Posterior cingulate gyrus (tissue), 11 donors: ENCODE results near the gene OPALIN.

Source experiments
- DNase-seq, 10 donors: peaks; one replicate each; pipeline versions ENCODE4 v3.0.0 to v3.0.0-alpha.2; 2020 to 2021; ENCODE audit warnings: mixed read lengths in 3 of 10
- intact Hi-C: fragments of 100-400 bp; cut with DNase I; formaldehyde crosslinking; loops from one replicate; pipeline ENCODE4 v1.15.1; 2023

OPALIN gene

DNA sequence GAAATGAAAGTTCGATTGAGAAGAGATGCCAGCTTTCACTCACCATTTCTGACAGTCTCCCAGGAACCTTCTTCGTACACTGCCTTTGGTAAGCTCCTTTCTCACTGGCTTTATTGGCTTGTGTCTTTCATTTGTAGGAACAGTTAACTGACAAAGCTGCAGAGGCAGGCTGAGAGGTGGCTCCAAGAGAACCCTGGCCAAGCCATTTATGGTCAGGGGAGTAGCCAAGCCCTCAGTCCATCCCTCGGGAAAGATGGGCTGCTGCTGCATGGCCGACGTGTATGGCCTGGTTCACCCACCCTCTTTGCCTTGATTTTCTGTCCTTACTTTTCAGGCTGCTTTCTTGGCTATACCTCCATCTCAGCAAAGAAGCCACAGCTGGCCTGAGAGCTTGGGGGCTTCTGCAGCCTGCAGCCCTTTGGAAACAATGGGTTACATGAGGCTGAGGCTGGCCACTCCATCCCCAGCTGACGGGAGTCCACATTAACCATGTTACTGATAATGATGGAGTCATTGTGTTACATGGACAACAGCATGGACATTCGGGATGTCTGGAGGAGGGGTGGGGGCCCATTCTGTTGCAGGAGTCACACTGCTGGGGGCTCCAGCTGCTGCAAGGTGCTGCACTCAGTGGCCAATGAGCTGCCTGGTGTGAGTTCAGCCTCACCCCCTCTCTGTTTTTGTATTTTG, at the start of gene OPALIN:
OPALIN (minus strand) TSS at position 152 of the 690 bp plus-strand sequence; CDS start at position 46, 106 bp downstream.
- intact Hi-C loops, result no loop called here
- peak in 5 of 10 donors; percentile 44 to 94 (median 50) for DNase-seq

DNA sequence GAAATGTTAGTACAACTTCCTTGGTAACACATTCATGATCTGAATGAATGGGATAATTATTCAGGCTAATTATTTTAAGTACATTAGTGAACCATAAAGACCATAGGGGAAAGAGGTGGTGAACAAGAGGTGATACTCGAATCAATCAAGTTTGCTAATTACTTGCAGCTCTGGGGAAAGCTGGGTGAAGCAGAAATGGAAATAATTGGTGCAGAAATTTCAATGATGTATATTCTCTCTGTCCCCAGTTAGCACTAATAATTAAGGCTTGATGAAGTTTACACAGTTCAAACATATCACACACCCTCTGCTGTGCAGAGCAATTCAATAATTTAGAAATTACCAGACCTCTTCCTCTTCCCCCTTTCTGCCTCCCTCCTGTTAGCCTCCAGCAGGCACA, 49.4 kb upstream of the OPALIN start:
- intact Hi-C loops, result no loop called here
- no peak for DNase-seq

DNA sequence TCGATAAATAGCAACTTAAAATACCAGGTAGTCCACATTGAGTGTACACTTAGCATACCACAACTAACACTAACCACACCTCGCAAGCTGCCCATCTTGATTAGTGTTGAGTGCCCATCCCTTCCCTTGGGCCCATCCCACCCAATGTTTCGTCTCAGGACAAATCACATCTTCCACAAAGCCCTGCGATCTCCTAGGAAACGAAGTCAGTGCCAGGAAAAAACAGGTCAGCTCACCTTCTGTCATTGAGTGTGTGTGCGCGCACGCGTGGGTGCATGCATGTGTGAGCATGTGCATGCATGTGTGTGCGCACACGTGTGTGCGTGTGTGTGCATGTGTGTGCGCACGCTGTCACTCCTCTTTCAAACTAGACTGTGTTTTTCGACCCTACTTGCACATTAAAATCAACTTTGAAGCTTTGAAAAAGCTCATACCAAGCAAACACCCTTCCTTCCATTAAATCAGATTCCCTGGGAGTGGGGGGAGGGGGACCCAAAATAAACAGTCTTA, 48.8 kb upstream of the OPALIN start:
- intact Hi-C loops, result no loop called here
- no peak for DNase-seq

DNA sequence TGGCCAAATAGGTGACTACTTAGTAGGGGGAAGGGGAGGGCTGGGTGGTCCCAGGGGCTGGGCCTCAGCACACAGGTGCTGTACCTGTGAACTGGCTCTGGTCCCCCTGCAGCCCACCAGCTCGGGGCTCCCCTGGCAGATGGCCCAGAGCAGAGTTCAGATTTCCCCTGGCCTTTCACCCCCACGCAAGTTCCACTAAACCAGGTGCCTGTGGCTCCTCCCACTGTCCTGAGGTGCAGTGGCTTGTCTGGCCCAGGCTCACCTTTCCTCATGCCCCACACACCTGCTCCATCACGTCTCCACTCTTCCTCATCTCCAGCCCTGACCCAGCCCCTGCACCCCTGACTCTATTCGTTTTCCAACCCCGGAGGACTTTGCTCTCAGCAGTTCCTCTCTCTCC, 47.3 kb upstream of the OPALIN start:
- intact Hi-C loops, result no loop called here
- DNase-seq, result no peak

- intact Hi-C loops, result no loop called here
- DNase-seq, result no peak
These were observed 43.9 kb upstream of the OPALIN start for GRCh38 chr10:96402417-96403305.

DNA sequence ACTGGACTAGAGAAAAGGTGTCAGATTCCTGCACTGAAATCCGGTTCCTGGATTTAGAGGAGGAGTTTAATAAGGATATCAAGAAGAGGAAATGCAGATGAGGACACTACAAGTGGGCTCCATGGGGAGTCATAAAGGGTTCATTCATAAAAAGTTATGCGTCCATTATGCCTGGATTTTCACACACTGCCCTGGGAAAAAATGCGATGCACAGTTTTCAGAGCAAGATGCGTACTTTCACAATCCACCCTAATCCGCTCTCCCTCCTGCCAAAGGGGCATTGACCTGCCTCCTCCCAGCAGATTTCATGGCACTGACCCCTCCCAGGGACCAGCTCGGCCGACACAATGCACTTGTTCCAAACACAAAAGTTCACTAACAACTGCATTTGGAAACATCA, 42.2 kb upstream of the OPALIN start:
- intact Hi-C loops, result no loop called here

DNA sequence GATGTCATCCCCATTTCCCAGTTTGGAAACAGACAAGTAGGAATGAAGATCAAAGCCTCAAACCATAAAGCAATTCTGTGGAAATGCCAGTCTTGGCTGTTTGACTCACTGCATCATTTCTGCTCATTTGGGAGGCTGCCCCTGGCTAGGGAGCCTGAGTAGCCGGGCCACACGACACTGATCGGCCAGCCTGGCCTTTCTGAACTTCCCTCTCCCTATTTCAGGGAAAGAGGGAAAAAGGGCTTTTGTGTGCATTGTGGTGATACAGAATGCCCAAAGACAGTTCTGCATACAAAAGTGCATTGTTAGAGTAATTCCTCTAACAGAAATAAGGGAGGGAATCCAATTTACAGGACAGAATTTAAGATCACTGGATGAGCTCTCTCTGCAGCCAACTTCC, 41.7 kb upstream of the OPALIN start:
- peak in 6 of 10 donors; percentile 32 to 92 (median 66) for DNase-seq

More for the DNA sequence above, 42.2 kb upstream of the OPALIN start:
- DNase-seq, result peak in 2 of 10 donors; percentile 38 to 86

GRCh38 chr10:96397902-96398301, 39.1 kb upstream of the OPALIN start:
- no peak for DNase-seq
- intact Hi-C loops, result loop anchor here (5.0 kb wide), 2 partner anchors 159 to 434 kb away; partner anchors contain the start of gene LCOR

More for the DNA sequence above, 41.7 kb upstream of the OPALIN start:
- intact Hi-C loops, result no loop called here

DNA sequence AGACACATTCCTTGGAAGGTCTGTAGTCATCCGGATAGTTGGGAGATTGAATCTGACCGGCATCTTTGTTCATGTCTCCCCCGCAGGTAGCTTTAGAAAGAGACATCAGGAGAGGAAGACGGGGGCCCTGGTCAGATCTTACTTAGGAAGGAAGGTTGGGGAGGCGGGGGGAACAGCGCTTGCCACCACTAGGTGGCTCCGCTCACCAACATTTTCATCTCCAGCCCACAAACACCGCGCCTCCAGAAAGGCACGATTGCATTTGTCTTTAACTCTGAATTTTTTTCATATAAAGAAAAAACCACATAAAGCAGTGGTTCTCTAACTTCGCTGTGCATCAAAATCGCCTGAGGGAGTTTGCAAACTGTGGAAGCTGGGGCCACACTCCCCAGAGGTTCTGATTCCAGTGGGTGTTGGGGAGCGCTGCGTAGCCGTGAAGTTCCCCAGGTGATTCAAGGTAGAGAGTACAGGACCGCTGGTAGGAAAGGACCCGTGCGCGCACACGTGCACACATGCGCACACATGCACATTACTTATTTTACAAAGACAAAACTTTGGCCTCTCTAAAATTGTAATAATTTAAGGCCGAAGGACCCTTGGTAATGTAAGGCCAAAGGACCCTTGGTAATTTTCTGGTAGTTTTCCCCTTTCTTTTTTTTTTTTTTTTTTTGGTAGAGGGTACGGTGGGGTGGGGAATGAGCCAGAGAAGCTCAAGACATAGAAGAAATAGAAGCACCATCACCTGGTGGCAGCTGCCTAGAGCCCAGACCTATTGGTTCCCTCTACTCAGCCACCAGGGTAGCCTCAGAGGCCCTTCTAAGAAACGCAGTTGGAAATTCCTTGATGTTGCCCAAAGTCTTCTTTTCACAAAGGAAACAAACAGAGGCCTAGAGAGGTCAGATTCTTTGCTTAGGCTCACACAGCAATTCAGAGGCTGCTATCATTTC, 37.4 kb upstream of the OPALIN start:
- intact Hi-C loops, result loop anchor here (1.0 to 5.0 kb wide), 4 partner anchors 21 to 436 kb away; partner anchors contain the start of genes LCOR and TLL2
- peak; percentile 53 to 96 (median 74) for DNase-seq

DNA sequence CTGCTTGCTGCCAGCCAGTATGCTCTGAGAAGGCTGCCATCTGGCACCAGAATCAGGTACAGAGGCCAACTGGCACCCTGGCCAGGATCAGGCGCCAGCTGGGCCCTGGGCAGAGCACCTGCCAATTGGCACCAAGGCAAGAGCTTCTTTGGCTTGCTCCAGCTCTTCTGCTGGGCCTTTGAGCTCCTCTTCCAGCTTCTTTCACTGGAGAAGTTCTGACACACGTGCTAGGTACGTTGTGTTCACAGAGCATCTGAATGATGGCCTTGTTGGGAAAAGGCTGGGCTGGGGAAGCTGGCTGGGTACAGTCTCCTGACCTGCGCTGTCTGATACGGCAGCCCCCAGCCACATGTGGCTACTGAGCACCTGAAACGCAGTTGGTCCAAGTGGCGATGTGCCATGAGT, 31.7 kb upstream of the OPALIN start:
- DNase-seq, result peak; percentile 67 to 96 (median 78)
- intact Hi-C loops, result no loop called here

GRCh38 chr10:96389785-96390184, 31.0 kb upstream of the OPALIN start:
- DNase-seq, result peak in 1 of 10 donors; percentile 52
- intact Hi-C loops, result no loop called here

DNA sequence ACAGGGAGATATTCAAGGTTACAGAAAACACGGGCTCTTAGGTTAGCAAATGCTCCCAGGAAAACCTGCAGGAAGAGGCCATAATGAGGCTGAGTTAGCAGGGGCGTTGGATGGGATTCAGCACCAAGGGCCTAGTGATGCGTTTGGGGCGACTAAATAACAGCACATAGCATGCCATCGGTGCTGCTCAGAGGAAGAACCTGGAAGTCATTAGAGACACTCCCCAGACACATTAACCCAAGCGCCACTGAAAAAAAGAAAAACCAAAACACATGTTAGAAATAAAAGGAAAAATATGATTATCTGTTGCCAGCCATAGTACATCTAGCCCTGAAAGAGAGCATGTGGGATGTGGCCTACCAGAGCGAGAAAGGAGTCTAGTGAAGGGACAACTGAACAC, 28.8 kb upstream of the OPALIN start:
- intact Hi-C loops, result no loop called here
- DNase-seq, result no peak

DNA sequence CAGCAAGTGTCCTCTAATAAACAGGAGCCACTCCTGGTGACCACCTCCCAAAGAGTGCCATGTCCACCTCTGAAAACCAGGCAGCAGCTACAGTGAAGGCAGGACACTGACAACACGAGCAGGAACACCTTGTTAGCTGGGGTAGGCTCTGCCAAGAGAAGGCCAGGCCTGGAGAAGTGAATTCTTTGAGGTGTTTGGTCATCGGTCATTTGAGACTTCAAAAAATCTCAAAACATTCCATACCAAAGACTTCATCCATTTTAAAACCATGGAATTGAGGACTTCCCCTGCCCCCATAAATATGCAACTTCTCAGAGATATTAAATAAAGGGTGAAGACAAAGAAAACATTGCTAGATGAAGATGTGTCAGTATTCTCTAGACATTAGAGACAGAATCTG, 28.4 kb upstream of the OPALIN start:
- intact Hi-C loops, result no loop called here
- DNase-seq, result no peak

DNA sequence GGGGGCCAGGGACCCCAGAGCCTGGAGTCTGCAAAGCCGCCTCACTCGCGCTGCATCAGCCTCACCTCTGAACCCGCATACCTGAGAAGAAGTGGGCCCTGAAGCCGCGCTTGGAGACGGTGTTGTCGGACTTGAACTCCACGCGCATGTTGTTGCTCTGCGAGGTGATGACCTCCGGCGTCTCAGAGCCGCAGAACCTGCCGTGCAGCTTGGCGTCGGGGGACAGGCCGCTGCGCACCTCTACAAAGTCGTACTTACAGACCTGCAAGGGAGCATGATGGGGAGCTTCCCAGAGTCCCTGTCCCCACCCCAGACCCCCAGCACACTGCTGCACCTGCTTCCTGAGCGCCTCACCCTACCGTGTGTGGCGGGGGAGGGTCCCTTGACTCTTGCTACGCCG, 25.7 kb upstream of the OPALIN start:
- no peak for DNase-seq
- intact Hi-C loops, result no loop called here

- intact Hi-C loops, result no loop called here
- DNase-seq, result no peak
These were observed 22.0 kb upstream of the OPALIN start for GRCh38 chr10:96380821-96381220.

GRCh38 chr10:96379758-96380157, 21.0 kb upstream of the OPALIN start:
- intact Hi-C loops, result loop anchor here (5.0 to 10.0 kb wide), 4 partner anchors 133 to 645 kb away; partner anchors contain the start of genes TLL2 and TM9SF3
- DNase-seq, result peak in 2 of 10 donors; percentile 59 to 81

GRCh38 chr10:96378741-96379140, 19.9 kb upstream of the OPALIN start:
- peak in 1 of 10 donors; percentile 84 for DNase-seq
- intact Hi-C loops, result loop anchor here (5.0 to 10.0 kb wide), 4 partner anchors 134 to 646 kb away; partner anchors contain the start of genes TLL2 and TM9SF3

DNA sequence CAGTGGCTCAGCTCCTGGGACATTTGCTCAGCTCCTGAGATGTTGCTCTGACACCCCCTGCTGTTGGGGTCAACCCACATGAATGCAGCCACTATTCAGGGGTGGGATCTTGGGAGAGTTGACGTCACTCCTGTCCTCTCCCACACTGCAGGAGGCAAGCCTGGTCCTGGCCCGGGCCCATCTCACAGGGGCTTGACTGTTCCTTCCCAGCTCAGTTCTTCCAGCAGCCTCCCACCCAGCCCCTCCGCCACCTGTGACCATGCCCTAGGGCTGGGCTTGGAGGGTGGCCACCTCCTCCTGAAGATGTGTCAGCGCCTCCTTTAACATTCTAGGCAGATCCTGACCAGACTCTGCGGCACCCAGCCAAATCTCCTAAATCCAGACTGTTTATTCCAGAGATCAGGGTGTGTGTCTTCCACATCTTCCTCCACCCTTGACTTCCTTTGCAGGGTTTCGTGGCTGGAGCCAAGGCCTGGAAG, 19.1 kb upstream of the OPALIN start:
- intact Hi-C loops, result loop anchor here (5.0 to 10.0 kb wide), 4 partner anchors 134 to 647 kb away; partner anchors contain the start of genes TLL2 and TM9SF3
- peak in 2 of 10 donors; percentile 12 to 82 for DNase-seq

- DNase-seq, result peak in 1 of 10 donors; percentile 29
These were observed 17.7 kb upstream of the OPALIN start for GRCh38 chr10:96376483-96376882.

More at GRCh38 chr10:96376483-96376882, 17.7 kb upstream of the OPALIN start:
- intact Hi-C loops, result loop anchor here (5.0 to 10.0 kb wide), 4 partner anchors 136 to 648 kb away; partner anchors contain the start of genes TLL2 and TM9SF3
